Measurements from ENCODE around the gene PLP1.

DNA sequence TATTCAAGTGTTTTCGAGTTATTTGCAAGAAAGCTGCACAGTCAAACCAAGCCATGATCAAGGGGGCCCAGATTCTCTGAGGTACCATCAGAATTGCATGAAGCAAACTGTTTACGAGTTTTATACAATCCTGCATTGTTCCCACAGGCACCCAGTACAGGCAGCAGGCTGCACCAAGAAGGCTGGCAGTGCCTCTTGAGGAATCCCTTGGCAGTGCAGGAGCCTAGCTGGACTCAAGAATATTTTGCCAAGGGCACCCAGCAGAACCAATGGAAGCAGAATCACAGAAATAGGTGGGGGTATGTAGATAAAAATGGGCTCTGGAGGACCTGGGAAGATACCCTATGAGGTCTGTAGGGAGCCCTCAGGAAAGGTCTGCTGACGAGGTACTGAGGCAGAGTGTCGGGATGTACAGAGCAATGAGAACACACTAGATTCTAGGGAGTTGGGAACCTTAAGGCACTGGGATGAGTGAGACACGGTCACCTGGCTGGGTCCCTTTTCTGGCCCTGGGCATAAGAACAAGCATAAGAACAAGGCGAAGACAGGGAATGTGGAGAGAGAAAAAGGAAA lies 2.5 kb upstream of the PLP1 start:
- TF ChIP-seq SREBF1 (IDR thresholded peaks at IDR 0.05; ENCODE audit: borderline replicate concordance, low read depth, low read length) (no peak), BHLHE40 (IDR thresholded peaks at IDR 0.05; ENCODE audit: low read length) (no peak), E2F5 (CRISPR knock-in tag; IDR thresholded peaks at IDR 0.05) (no peak), TBP (optimal IDR thresholded peaks at IDR 0.05; ENCODE audit: low read depth, low read length) (no peak), CTCF (IDR thresholded peaks at IDR 0.05 in 2 of 3, conservative IDR thresholded peaks at IDR 0.05 in 1 of 3; ENCODE audit: insufficient read depth in 2 of 3, low read depth in 1 of 3, low read length in 3 of 3) (no peak)
- TF ChIP-seq, protein P1, sequence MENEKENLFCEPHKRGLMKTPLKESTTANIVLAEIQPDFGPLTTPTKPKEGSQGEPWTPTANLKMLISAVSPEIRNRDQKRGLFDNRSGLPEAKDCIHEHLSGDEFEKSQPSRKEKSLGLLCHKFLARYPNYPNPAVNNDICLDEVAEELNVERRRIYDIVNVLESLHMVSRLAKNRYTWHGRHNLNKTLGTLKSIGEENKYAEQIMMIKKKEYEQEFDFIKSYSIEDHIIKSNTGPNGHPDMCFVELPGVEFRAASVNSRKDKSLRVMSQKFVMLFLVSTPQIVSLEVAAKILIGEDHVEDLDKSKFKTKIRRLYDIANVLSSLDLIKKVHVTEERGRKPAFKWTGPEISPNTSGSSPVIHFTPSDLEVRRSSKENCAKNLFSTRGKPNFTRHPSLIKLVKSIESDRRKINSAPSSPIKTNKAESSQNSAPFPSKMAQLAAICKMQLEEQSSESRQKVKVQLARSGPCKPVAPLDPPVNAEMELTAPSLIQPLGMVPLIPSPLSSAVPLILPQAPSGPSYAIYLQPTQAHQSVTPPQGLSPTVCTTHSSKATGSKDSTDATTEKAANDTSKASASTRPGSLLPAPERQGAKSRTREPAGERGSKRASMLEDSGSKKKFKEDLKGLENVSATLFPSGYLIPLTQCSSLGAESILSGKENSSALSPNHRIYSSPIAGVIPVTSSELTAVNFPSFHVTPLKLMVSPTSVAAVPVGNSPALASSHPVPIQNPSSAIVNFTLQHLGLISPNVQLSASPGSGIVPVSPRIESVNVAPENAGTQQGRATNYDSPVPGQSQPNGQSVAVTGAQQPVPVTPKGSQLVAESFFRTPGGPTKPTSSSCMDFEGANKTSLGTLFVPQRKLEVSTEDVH (IDR thresholded peaks at IDR 0.05; ENCODE audit: low read depth, partially characterized antibody): no peak
